LNCaP clone FGC (cell line): ENCODE measurements around the gene SPACA6.

Experiments used
- DNase-seq: peaks from one replicate; pipeline ENCODE4 v3.0.0-alpha.2; 2011; ENCODE audit warnings: low read depth
- H3K4me3 ChIP-seq: 2 replicates; pipeline ENCODE4 v1.5.1; 2011; ENCODE audit warnings: mild to moderate bottlenecking, low read depth, low read length, control low read depth
- CTCF ChIP-seq: IDR thresholded peaks from 2 replicates; pipeline ENCODE4 v1.5.1; 2012; ENCODE audit warnings: mild to moderate bottlenecking; ENCODE audit not compliant: control insufficient read depth, insufficient read depth; ENCODE audit errors: extremely low read depth

Gene SPACA6

DNA sequence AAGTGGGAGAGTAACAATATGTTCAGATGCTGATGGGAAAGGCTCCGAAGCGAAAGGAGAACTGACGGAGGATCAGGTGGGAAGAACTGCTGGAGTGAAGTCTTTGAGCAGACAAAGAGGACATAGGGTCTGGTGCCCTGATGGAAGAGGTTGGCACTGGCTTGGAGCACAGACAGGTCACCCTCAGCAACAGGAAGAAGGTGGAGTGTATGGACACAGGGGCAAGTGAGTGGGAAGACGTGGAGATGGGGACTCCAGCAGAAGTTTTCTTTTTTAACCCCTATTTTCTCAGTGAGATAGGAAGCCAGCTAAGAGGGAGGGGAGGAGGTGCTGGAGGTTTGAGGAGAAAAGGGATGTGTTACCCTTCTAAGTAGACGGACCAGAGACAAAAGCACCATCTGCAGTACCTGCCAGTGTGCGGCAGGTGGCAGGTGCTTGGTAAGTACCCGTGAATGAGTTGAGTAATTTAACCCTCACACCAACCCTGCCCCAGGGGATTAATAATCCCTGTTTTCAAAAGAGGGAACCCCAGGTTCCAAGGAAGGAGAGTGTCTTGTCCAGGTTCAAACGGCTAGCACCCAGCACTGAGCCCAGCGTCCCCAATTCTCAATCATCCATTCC, 19.4 kb downstream of the SPACA6 start:
- peak; percentile 50 for DNase-seq
- TF ChIP-seq CTCF, result peak; percentile 94

DNA sequence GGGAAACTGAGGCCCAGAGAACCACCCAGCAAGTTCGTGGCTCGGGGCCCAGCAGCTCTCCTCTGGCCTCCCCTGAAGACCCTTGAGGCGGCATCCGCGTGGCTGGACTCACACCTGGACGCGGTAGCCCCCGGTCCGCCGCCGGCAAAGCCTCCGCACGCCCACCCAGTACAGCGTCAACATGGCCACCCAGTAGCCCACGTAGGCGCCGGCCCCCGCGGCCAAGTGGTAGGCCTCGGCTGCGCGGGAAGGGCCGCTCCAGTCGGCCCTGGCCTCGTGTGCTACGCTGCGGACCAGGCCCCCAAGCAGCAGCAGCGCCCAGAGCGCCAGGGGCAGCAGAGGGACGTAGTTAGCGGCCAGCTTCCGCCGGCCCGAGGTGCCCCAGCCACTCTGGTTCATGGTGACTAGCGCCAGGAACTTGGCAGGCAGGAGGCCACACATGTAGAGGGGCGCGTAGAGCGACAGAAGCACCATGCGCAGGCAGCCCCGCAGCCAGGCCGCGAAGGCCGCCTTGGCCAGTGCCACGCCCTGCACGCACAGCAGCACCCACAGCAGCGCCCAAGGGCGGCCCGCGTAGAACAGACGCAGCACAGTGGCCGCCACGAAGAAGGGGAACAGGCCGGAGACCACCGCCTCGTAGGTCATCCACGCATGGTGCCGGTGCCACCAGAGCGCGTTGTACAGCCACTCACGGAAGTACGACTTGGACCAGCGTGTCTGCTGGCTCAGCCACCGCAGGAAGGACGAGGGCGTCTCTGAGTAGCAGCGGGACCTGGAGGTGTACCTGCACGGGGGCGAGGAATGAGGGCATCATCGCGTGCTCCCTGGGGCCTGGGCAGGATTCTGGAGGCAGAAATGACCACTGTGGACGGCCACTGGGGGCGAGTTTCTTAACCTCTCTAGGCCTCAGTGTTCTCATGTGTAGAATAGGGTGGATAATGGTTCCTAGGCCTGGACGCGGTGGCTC, 20.5 kb downstream of the SPACA6 start:
- no peak for DNase-seq
- no peak for TF ChIP-seq CTCF
- H3K4me3 ChIP-seq, result no peak overlapping the region

More for the DNA sequence above, 19.4 kb downstream of the SPACA6 start:
- no peak overlapping the region for H3K4me3 ChIP-seq

DNA sequence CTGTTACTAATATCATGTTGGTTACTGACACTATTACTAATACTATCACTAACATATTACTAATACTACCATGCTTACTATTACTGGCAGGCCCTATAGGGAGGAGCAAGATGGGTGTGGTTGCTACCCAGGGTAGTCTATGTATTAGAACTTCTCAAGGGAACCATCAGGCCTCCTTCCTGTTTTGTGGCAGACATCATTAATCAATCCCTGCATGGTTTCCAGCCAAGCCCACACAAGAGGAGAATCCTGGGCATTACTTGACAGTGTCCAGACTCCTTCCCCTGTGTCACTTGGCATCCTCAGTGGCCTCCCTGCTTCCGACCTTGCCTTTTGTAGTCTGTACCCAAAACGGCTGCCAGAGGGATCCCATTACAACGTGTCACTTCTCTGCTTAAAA, 21.7 kb downstream of the SPACA6 start:
- no peak for TF ChIP-seq CTCF
- DNase-seq, result no peak
- no peak overlapping the region for H3K4me3 ChIP-seq

GRCh38 chr19:51715850-51716249, 22.7 kb downstream of the SPACA6 start:
- TF ChIP-seq CTCF, result no peak
- no peak overlapping the region for H3K4me3 ChIP-seq

DNA sequence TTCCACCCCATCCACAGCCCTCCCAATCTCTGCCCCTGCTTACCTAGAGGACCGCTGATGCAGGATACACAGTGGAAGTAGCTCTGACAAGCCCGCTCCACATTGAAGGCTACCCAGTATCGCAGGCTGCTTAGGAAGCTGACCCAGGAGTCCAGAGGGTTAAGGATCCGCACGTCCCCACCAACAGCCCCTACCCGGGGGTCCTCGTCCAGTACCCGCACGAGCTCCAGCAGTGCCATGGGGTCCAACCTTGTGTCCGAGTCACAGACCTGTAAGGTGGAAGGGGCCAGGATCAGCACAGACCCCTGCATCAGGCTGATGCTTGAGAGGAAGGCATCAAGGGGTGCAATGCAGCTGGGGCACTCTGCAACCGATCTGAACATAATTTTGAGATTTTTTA, 23.8 kb downstream of the SPACA6 start:
- TF ChIP-seq CTCF, result no peak
- H3K4me3 ChIP-seq, result no peak overlapping the region
- no peak for DNase-seq

More at GRCh38 chr19:51715850-51716249, 22.7 kb downstream of the SPACA6 start:
- no peak for DNase-seq

GRCh38 chr19:51719251-51719988, 26.3 kb downstream of the SPACA6 start:
- no peak for TF ChIP-seq CTCF
- H3K4me3 ChIP-seq, result no peak overlapping the region
- no peak for DNase-seq
